ENCODE data around the gene CDH18. TPM values are rescaled to one million over a fixed set of nuclear protein-coding genes. Genes with fewer than 3 reads are reported as not detected.

The CDH18 gene
- total RNA-seq, 2 donors from 2014 or later, result 0.78 to 2.0 TPM

DNA sequence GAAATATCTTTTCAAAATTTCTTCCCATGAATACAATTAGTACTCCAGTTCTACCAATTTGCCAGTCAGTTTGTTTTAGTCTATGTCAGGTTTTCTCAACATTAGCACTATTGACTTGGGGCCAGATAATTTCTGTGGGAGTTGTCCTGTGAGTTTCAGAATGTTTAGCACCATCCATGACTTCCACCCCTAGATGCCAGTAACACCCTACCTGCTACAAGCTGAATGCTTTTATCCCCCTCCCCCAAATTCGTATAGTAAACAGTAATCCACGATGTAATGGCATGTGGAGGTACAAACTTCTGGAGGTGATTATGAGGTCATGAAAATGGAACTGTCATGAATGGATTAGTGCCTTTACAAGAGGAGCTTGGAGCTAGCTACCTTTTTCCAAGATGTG lies 420.0 kb downstream of the CDH18 start:
- DNase-seq (no peak), ATAC-seq (no peak)
- Histone ChIP-seq H3K27me3 (no peaks in the 10 kb centered on the region), H3K4me1 (no peaks in the 10 kb centered on the region), H3K27ac (no peak overlapping the region), H3K9me3 (no peaks in the 10 kb centered on the region), H3K4me3 (no peak overlapping the region), H3K36me3 (replicated peaks in 1 of 2; ENCODE audit: insufficient read depth in 1 of 2, low read depth in 2 of 2) (no peaks in the 10 kb centered on the region)
- TF ChIP-seq POLR2A (IDR thresholded peaks at IDR 0.05), result no peak
- TF ChIP-seq, protein P1, sequence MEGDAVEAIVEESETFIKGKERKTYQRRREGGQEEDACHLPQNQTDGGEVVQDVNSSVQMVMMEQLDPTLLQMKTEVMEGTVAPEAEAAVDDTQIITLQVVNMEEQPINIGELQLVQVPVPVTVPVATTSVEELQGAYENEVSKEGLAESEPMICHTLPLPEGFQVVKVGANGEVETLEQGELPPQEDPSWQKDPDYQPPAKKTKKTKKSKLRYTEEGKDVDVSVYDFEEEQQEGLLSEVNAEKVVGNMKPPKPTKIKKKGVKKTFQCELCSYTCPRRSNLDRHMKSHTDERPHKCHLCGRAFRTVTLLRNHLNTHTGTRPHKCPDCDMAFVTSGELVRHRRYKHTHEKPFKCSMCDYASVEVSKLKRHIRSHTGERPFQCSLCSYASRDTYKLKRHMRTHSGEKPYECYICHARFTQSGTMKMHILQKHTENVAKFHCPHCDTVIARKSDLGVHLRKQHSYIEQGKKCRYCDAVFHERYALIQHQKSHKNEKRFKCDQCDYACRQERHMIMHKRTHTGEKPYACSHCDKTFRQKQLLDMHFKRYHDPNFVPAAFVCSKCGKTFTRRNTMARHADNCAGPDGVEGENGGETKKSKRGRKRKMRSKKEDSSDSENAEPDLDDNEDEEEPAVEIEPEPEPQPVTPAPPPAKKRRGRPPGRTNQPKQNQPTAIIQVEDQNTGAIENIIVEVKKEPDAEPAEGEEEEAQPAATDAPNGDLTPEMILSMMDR (IDR thresholded peaks at IDR 0.05), result no peak
- WGBS, 2 donors, result 40 to 75% methylated on average over 2 of the region's 2 CpGs
- intact Hi-C loops (cut with DNase I), result no loop called here

DNA sequence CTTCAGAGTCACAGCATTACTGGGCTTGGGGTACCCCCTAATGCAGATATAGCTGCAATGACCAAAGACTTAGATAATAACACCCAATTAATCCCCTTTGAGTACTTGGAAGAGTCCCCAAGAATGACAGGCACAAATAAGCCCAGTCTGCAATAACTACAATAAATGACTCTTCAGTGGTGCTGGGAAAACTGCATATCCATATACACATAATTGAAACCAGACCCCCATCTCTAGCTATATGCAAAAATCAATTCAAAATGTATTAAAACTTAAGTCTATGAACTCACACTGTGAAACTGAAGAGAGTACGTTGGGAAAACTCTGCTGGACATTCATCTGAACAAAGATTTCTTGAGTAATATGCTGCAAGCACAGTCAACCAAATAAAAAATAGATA lies 422.5 kb downstream of the CDH18 start:
- no peak overlapping the region for H3K4me3 ChIP-seq
- no peaks in the 10 kb centered on the region for H3K36me3 ChIP-seq (replicated peaks in 1 of 2; ENCODE audit: insufficient read depth in 1 of 2, low read depth in 2 of 2)
- no peaks in the 10 kb centered on the region for H3K4me1 ChIP-seq
- DNase-seq, result no peak
- no peak for ATAC-seq
- intact Hi-C loops (cut with DNase I), result no loop called here
- no peaks in the 10 kb centered on the region for H3K9me3 ChIP-seq
- WGBS, 2 donors, result 36 to 50% methylated on average over 1 of the region's 1 CpG
- no peak overlapping the region for H3K27ac ChIP-seq
- TF ChIP-seq POLR2A (IDR thresholded peaks at IDR 0.05), result no peak
- TF ChIP-seq, protein P1 (IDR thresholded peaks at IDR 0.05), result no peak
- no peaks in the 10 kb centered on the region for H3K27me3 ChIP-seq

DNA sequence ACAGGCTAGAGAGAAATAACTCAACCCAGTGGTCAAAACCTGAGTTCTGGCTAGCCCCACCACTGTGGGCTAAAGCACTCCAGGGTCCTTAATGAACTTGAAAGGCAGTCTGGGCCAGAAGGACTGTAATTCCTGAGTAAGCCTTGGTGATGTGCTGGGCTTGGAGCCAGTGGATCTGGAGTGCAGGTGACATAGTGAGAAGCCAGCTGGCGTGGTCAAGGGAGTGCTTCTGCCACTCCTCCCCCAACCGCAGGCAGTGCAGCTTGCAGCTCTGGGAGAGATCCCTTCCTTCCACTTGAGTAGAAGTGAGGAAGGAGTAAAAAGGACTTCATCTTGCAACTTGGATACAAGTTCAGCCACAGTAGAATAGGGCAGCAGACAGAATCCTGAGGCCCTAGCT lies 424.0 kb downstream of the CDH18 start:
- intact Hi-C loops (cut with DNase I), result no loop called here
- Histone ChIP-seq H3K27me3 (no peaks in the 10 kb centered on the region), H3K9me3 (no peaks in the 10 kb centered on the region), H3K27ac (no peak overlapping the region), H3K36me3 (replicated peaks in 1 of 2; ENCODE audit: insufficient read depth in 1 of 2, low read depth in 2 of 2) (no peaks in the 10 kb centered on the region), H3K4me3 (no peak overlapping the region), H3K4me1 (no peaks in the 10 kb centered on the region)
- no peak for TF ChIP-seq POLR2A (IDR thresholded peaks at IDR 0.05)
- TF ChIP-seq, protein P1 (IDR thresholded peaks at IDR 0.05), result no peak
- no peak for DNase-seq
- no peak for ATAC-seq
- WGBS, 2 donors, result 74 to 80% methylated on average over 2 of the region's 2 CpGs

DNA sequence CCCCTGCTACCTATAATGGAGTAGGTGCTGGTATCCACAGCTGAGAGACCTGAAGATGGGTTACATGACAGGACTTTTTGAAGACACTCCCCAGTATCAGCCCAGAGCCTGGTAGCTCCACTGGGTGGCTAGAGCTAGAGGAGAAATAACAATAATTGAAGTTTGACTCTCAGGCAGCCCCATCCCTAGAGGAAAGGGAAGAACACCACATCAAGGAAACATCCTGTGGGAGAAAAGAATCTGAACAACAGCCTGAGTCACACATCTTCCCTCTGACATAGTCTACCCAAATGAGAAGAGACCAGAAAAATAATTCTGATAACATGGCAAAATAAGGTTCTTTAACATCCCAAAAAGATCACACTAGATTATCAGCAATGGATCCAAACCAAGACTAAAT lies 432.1 kb downstream of the CDH18 start:
- no peaks in the 10 kb centered on the region for H3K4me1 ChIP-seq
- no peaks in the 10 kb centered on the region for H3K27me3 ChIP-seq
- H3K36me3 ChIP-seq (replicated peaks in 1 of 2; ENCODE audit: insufficient read depth in 1 of 2, low read depth in 2 of 2), result no peaks in the 10 kb centered on the region
- H3K9me3 ChIP-seq, result no peaks in the 10 kb centered on the region
- no peak for DNase-seq
- ATAC-seq, result no peak
- no peak overlapping the region for H3K4me3 ChIP-seq
- no peak for TF ChIP-seq POLR2A (IDR thresholded peaks at IDR 0.05)
- TF ChIP-seq, protein P1 (IDR thresholded peaks at IDR 0.05), result no peak
- no peak overlapping the region for H3K27ac ChIP-seq
- intact Hi-C loops (cut with DNase I), result no loop called here

DNA sequence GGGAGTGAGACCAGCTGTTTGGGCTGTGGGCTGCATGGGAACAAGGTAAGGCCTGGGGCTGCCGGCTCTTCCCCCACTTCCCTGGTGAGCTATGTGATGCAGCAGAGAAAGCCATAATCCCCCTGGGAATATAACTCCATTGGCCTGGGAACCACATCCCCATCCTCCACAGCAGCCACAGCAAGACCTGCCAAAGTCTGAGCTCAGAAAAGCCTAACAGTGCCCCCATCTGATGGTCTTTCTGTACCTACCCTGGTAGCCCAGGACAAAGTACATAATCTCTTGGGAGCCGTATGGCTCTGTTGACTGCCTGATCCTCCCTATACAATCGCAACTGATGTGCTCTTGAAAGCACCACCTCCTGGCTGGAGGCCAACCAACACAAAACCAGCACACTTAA lies 432.6 kb downstream of the CDH18 start:
- TF ChIP-seq, protein P1 (IDR thresholded peaks at IDR 0.05), result no peak
- TF ChIP-seq POLR2A (IDR thresholded peaks at IDR 0.05), result no peak
- intact Hi-C loops (cut with DNase I), result no loop called here
- no peaks in the 10 kb centered on the region for H3K36me3 ChIP-seq (replicated peaks in 1 of 2; ENCODE audit: insufficient read depth in 1 of 2, low read depth in 2 of 2)
- no peak overlapping the region for H3K27ac ChIP-seq
- no peaks in the 10 kb centered on the region for H3K27me3 ChIP-seq
- 70 to 76% methylated on average over 3 of the region's 3 CpGs for WGBS, 2 donors
- DNase-seq, result no peak
- H3K4me3 ChIP-seq, result no peak overlapping the region
- H3K4me1 ChIP-seq, result no peaks in the 10 kb centered on the region
- H3K9me3 ChIP-seq, result no peaks in the 10 kb centered on the region
- no peak for ATAC-seq

Data from body of pancreas (tissue), 4 donors.